Spinal cord (tissue), 10 donors: ENCODE results near the gene TOE1. TPM values are rescaled to one million over a fixed set of nuclear protein-coding genes. Genes with fewer than 3 reads are reported as not detected.
A peak's percentile ranks its signal among the peaks of the same experiment; 100 is the strongest.

Source experiments
- DNase-seq, 6 donors: peaks; one replicate each; pipeline versions ENCODE4 v3.0.0 to v3.0.0-alpha.2; 2013 to 2015; ENCODE audit warnings: low spot score in 6 of 6, low read depth in 4 of 6
- H3K27ac ChIP-seq: one replicate; pipeline ENCODE4 v1.5.1; 2013; ENCODE audit warnings: low read depth, low read length, control low read depth
- H3K27me3 ChIP-seq: one replicate; pipeline ENCODE4 v1.6.1; 2013; ENCODE audit warnings: low read length; ENCODE audit not compliant: control insufficient read depth, insufficient read depth
- H3K36me3 ChIP-seq: one replicate; pipeline ENCODE4 v1.6.1; 2013; ENCODE audit warnings: low read length; ENCODE audit not compliant: control insufficient read depth, insufficient read depth
- H3K4me1 ChIP-seq: one replicate; pipeline ENCODE4 v1.6.1; 2013; ENCODE audit warnings: low read length; ENCODE audit not compliant: control insufficient read depth, insufficient read depth
- H3K4me3 ChIP-seq: one replicate; pipeline ENCODE4 v1.5.1; 2013; ENCODE audit warnings: low read depth, low read length, control low read depth
- H3K9me3 ChIP-seq: one replicate; pipeline ENCODE4 v1.6.1; 2013; ENCODE audit warnings: low read length; ENCODE audit not compliant: control insufficient read depth, insufficient read depth
- WGBS: methylation state at CpG from one replicate; pipeline ENCODE4 v1.1.5; 2013; ENCODE audit warnings: missing lambda C conversion rate; ENCODE audit not compliant: insufficient coverage; 5-methylcytosine and 5-hydroxymethylcytosine counted together
- polyA plus RNA-seq, 2 donors: library from polyadenylated mRNA; unstranded; fragments of 120-200 nt; gene quantifications; one replicate each; pipeline ENCODE4 v1.2.1, GENCODE V29; 2013; ENCODE audit not compliant: insufficient read length in 2 of 2
- total RNA-seq, 2 donors: library from RNA; depleted of rRNA in 1 of 2; stranded (reverse); fragments of 120-200 nt in 1 of 2; fragments of >200 nt in 1 of 2; gene quantifications; one replicate each; pipeline versions ENCODE4 v1.2.3 to v1.2.4, GENCODE V29; 2013 to 2014
- donor health status: healthy.

The TOE1 gene
- total and polyA plus RNA-seq, 4 donors: 6.8 to 10.1 (median 9.4) TPM

DNA sequence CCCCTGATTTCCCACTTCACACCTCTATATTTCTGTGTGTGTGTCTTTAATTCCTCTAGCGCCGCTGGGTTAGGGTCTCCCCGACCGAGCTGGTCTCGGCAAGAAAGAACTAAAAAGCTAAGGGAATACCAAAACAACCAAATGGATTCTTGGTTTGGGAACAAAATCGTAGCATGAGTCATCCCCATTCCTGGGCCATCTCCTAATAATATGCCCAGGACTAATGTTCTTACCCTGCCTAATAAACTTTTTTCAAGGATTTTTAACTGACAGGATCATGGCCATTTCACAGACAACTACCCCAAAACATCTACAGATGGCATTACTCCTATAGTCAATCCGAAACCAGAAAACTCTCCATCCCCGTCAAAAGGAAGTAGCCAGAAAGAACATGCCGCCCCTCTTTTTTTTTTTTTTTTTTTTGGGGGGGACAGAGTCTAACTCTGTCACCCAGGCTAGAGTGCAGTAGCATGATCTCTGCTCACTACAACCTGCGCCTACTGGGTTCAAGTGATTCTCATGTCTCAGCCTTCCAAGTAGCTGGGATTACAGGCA is 17.4 kb upstream of the TOE1 start:
- Histone ChIP-seq H3K4me1 (peaks cover 24% of the 10 kb centered on the region), H3K27ac (no peak overlapping the region), H3K36me3 (peaks cover 3% of the 10 kb centered on the region), H3K27me3 (no peaks in the 10 kb centered on the region), H3K4me3 (no peak overlapping the region), H3K9me3 (no peaks in the 10 kb centered on the region)
- DNase-seq: no peak
- 84% methylated on average over 9 of the region's 10 CpGs for WGBS

DNA sequence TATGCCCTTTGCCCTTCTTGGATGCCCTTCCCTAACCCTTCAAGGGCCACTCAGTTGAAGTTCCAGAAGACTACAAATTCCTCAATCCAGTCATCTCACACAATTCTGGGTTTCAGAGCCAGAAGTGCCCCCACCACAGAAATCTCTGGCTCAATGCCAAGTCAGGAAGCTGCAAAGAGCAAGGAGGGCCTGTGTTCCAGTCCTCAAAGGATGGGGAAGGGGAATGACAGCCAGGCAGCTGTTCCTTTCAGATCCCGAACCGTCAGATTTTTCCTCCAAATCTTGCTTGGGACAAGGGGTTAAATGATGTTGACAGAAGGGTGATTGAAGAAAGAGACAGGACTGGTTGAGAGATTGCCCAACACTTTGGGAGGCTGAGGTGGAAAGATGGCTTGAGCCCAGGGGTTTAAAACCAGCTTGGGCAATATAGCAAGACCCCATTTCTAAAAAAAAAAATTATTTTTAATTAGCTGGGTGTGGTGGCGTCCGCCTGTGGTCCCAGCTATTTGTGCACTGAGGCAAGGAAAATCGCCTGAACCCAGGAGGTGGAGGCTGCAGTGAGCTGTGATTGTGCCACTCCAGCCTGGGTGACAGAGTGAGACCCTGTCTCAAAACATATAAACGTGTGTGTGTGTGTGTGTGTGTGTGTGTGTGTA is 14.0 kb upstream of the TOE1 start:
- peaks cover 30% of the 10 kb centered on the region for H3K36me3 ChIP-seq
- peaks cover 35% of the 10 kb centered on the region for H3K4me1 ChIP-seq
- DNase-seq: peak in 2 of 6 donors; percentile 50 to 80
- peak overlapping the region; percentile 86 for H3K27ac ChIP-seq
- WGBS: 33% methylated on average over 3 of the region's 6 CpGs
- H3K27me3 ChIP-seq: no peaks in the 10 kb centered on the region
- peak overlapping the region; percentile 55 for H3K4me3 ChIP-seq
- no peaks in the 10 kb centered on the region for H3K9me3 ChIP-seq

DNA sequence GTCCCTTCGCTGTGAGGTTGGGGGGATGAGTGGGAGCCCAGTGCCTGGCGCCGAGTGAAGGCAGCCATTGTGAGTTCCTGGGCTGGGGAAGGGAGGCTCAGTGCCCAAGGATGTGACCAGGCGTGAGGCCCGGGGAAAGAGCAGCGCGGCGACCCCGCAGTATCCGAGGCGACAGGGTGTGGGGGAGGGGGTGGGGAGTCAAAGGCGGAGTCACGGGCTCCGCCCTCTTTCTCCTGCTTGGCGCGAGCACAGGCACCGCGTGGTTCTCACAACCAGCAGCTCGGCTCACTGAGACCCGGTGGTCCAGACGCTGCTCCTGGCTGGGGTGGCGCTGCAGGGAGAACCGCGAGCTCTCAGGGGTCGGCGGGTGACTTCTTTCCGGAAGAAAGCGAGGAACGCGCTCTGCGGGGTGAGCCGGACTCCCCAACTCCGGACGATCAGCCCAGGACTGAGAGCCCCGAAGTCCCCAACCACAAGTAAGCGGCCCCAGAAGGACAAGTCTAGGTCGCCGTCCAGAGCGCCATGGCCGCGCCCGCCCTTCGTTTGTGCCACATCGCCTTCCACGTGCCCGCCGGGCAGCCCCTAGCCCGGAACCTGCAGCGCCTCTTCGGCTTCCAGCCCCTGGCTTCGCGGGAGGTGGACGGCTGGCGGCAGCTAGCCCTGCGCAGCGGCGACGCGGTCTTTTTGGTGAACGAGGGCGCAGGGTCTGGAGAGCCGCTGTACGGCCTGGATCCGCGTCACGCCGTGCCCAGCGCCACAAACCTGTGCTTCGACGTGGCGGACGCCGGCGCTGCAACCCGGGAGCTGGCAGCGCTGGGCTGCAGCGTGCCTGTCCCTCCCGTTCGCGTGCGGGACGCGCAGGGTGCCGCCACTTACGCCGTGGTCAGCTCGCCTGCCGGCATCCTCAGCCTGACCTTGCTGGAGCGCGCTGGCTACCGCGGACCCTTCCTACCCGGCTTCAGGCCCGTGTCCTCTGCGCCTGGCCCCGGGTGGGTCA is 13.0 kb upstream of the TOE1 start, which contains the start of gene HPDL:
HPDL (plus strand) TSS at position 269 of the 997 bp plus-strand sequence; CDS start at position 523, 254 bp downstream.
- Histone ChIP-seq H3K36me3 (peaks cover 40% of the 10 kb centered on the region), H3K9me3 (no peaks in the 10 kb centered on the region), H3K27me3 (no peaks in the 10 kb centered on the region), H3K4me3 (peak within 1 kb of the TSS; percentile 55), H3K4me1 (peaks cover 35% of the 10 kb centered on the region), H3K27ac (peak within 1 kb of the TSS; percentile 86)
- 5% methylated on average over 96 of the region's 96 CpGs for WGBS
- peak in 5 of 6 donors; percentile 60 to 93 (median 77) for DNase-seq

DNA sequence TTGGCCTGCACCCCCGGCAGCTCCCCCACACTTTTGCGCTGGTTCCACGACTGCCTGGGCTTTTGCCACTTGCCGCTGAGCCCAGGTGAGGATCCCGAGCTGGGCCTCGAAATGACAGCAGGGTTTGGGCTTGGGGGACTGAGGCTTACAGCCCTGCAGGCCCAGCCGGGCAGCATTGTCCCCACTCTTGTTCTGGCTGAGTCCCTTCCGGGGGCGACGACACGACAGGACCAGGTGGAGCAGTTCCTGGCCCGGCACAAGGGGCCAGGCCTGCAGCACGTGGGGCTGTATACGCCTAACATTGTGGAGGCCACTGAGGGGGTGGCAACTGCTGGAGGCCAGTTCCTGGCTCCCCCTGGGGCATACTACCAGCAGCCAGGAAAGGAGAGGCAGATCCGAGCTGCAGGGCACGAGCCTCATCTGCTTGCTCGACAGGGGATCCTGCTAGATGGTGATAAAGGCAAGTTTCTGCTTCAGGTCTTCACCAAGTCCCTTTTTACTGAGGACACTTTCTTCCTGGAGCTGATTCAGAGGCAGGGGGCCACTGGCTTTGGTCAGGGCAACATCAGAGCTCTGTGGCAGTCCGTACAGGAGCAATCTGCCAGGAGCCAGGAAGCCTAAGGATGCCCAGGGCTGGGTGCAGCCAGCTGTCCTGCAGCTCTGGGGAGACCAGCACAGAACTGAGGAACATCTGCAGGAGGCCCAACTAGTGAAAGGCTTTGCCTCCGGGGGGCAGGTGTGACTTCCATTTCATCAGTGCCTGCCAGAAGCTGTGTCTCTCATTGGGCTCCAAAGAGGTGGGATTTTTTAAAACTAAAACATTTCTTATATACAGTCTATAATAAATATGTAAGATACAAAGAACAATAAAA is 12.1 kb upstream of the TOE1 start:
- Histone ChIP-seq H3K4me3 (peak overlapping the region; percentile 55), H3K27me3 (no peaks in the 10 kb centered on the region), H3K36me3 (peaks cover 49% of the 10 kb centered on the region), H3K4me1 (peaks cover 35% of the 10 kb centered on the region), H3K9me3 (no peaks in the 10 kb centered on the region), H3K27ac (no peak overlapping the region)
- DNase-seq: no peak
- 44% methylated on average over 18 of the region's 19 CpGs for WGBS

DNA sequence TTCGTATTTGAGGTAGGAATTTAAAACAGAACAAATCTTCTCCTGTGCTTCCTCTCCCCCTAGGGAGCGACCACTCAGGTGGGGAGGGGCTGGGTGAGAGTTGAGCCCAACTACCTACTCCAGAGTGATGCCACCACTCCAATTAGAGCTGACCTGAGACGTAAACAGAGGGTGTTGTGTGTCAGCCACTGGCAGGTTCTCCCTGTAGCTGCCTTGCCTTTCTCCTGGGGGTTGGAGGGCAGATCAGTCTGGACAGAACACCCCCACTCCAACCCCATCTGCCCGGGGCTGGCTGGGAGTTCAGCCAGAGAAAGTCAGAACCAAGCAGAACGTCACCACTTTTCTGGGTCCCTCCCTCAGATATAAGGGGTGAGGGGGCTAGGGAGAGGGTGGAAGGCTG is 11.3 kb upstream of the TOE1 start:
- H3K27ac ChIP-seq: no peak overlapping the region
- H3K27me3 ChIP-seq: no peaks in the 10 kb centered on the region
- no peaks in the 10 kb centered on the region for H3K9me3 ChIP-seq
- peaks cover 56% of the 10 kb centered on the region for H3K36me3 ChIP-seq
- H3K4me3 ChIP-seq: no peak overlapping the region
- WGBS: no CpG with 5 or more reads among the region's 5 CpGs
- H3K4me1 ChIP-seq: peaks cover 42% of the 10 kb centered on the region
- no peak for DNase-seq

DNA sequence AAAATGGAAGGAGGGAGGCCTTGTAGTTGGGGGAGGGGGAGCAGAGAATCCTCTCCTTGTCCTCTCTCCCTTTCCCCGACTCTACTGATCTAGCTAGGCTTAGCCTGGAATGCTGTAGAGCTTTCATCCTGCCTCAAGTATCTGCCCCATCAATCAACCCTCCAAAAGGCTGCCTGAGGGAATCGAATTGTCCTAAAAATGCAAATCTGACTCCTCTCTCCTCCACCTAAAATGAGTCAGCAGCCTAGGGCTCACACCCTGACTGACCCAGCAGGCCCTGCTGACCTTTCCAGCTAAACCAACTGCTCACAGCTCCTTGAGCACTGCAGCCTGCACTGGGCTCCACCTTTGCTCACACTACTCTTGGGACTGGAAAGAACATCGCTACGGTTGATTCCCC is 10.5 kb upstream of the TOE1 start:
- no peaks in the 10 kb centered on the region for H3K27me3 ChIP-seq
- peaks cover 58% of the 10 kb centered on the region for H3K36me3 ChIP-seq
- H3K27ac ChIP-seq: no peak overlapping the region
- DNase-seq: no peak
- H3K4me3 ChIP-seq: no peak overlapping the region
- 36% methylated on average over 2 of the region's 4 CpGs for WGBS
- H3K4me1 ChIP-seq: peaks cover 47% of the 10 kb centered on the region
- H3K9me3 ChIP-seq: no peaks in the 10 kb centered on the region

DNA sequence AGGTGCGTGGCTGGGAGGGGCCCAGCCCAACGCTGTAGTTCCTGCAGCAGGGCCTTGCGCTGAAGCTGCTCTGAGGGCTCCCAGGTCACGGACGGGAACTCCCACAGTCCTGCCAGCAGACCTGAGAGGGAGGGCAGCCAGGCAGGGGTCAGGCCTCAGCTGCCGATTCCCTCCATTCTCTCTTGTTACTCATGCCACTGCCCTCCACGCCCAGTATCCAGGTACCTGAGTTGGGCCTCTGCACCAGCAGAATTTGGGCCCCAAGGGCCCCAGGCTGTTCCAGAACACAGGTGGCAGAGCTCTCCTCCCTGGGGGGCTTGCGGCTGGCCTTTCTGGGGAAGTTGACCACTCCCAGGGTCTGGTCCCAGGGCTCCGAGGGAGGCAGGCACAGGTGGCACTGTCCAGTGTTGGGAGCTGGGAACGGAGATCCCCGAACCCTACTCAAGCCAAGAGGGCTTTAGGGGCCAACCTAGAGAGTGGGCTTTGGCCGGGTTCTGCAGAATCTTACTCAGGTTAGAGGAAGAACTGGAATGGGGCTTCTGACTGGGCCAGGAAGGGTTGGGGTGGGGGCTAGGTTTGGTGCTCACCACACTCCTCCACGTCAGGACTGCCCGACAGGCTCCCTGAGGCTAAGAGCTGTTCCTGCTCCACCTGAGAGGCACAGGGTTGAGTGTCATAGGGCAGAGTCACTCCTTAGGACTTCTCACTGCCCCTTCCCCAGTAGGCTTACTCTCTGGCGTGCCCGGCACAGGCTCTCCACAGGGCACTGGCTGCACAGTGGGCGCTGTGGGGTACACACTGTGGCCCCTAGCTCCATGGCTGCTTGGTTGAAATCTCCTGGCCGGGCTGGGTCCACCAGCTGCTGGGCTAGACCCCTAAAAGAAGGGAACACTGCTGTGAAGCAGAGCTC is 8.3 kb upstream of the TOE1 start:
- H3K9me3 ChIP-seq: no peaks in the 10 kb centered on the region
- no peak overlapping the region for H3K4me3 ChIP-seq
- peaks cover 34% of the 10 kb centered on the region for H3K4me1 ChIP-seq
- no peaks in the 10 kb centered on the region for H3K27me3 ChIP-seq
- WGBS: 98% methylated on average over 18 of the region's 18 CpGs
- H3K27ac ChIP-seq: no peak overlapping the region
- DNase-seq: no peak
- peaks cover 60% of the 10 kb centered on the region for H3K36me3 ChIP-seq

DNA sequence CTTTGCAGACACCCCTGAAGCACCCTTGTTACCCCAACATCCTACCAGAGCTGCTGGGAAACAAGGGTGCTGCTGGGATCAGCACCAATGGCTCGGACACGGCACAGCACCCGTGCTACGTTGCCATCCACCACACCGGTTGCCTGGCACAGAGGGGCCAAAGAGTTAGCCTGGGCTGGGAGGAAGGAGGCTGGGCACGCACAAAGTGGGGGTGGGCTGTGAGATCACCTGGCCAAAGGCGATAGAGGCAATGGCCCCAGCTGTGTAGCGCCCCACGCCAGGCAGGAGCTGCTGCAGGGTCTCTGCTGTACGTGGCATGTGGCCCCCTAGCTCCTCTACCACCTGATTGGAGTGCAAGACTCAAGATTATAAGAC is 7.6 kb upstream of the TOE1 start:
- Histone ChIP-seq H3K4me1 (peaks cover 28% of the 10 kb centered on the region), H3K36me3 (peaks cover 62% of the 10 kb centered on the region), H3K27ac (no peak overlapping the region), H3K9me3 (no peaks in the 10 kb centered on the region), H3K4me3 (no peak overlapping the region), H3K27me3 (no peaks in the 10 kb centered on the region)
- no peak for DNase-seq
- WGBS: 97% methylated on average over 10 of the region's 10 CpGs
